Measurements from ENCODE around the gene MPPED2. TPM values are rescaled to one million over a fixed set of nuclear protein-coding genes. Genes with fewer than 3 reads are reported as not detected.

The MPPED2 gene
- total RNA-seq, 1 experiment from 2014 or later: 3.7 TPM

GRCh38 chr11:30504468-30504867 lies 81.7 kb downstream of the MPPED2 start:
- in situ Hi-C loops (cut with HindIII; ENCODE audit: low pct_unique_long_range_greater_than_20kb, low sequenced_read_pairs): no loop called here
- no peak for DNase-seq (ENCODE audit: low read depth, low spot score)

- in situ Hi-C loops (cut with HindIII; ENCODE audit: low pct_unique_long_range_greater_than_20kb, low sequenced_read_pairs): no loop called here
- no peak for DNase-seq (ENCODE audit: low read depth, low spot score)
Observed at GRCh38 chr11:30503156-30503555, 83.0 kb downstream of the MPPED2 start.

GRCh38 chr11:30502305-30502704 lies 83.8 kb downstream of the MPPED2 start:
- in situ Hi-C loops (cut with HindIII; ENCODE audit: low pct_unique_long_range_greater_than_20kb, low sequenced_read_pairs): no loop called here

GRCh38 chr11:30501744-30502143 lies 84.4 kb downstream of the MPPED2 start:
- in situ Hi-C loops (cut with HindIII; ENCODE audit: low pct_unique_long_range_greater_than_20kb, low sequenced_read_pairs): no loop called here
- no peak for DNase-seq (ENCODE audit: low read depth, low spot score)

More at GRCh38 chr11:30502305-30502704, 83.8 kb downstream of the MPPED2 start:
- no peak for DNase-seq (ENCODE audit: low read depth, low spot score)

GRCh38 chr11:30499940-30500339 lies 86.2 kb downstream of the MPPED2 start:
- in situ Hi-C loops (cut with HindIII; ENCODE audit: low pct_unique_long_range_greater_than_20kb, low sequenced_read_pairs): no loop called here
- DNase-seq (ENCODE audit: low read depth, low spot score): no peak

GRCh38 chr11:30497600-30497999 lies 88.6 kb downstream of the MPPED2 start:
- in situ Hi-C loops (cut with HindIII; ENCODE audit: low pct_unique_long_range_greater_than_20kb, low sequenced_read_pairs): no loop called here

GRCh38 chr11:30496935-30497334 lies 89.2 kb downstream of the MPPED2 start:
- DNase-seq (ENCODE audit: low read depth, low spot score): no peak
- in situ Hi-C loops (cut with HindIII; ENCODE audit: low pct_unique_long_range_greater_than_20kb, low sequenced_read_pairs): no loop called here

More at GRCh38 chr11:30497600-30497999, 88.6 kb downstream of the MPPED2 start:
- DNase-seq (ENCODE audit: low read depth, low spot score): no peak

- in situ Hi-C loops (cut with HindIII; ENCODE audit: low pct_unique_long_range_greater_than_20kb, low sequenced_read_pairs): no loop called here
- no peak for DNase-seq (ENCODE audit: low read depth, low spot score)
Observed at GRCh38 chr11:30495437-30495836, 90.7 kb downstream of the MPPED2 start.

- in situ Hi-C loops (cut with HindIII; ENCODE audit: low pct_unique_long_range_greater_than_20kb, low sequenced_read_pairs): no loop called here
- no peak for DNase-seq (ENCODE audit: low read depth, low spot score)
Observed at GRCh38 chr11:30489511-30489910, 96.6 kb downstream of the MPPED2 start.

- no peak for DNase-seq (ENCODE audit: low read depth, low spot score)
- in situ Hi-C loops (cut with HindIII; ENCODE audit: low pct_unique_long_range_greater_than_20kb, low sequenced_read_pairs): no loop called here
Observed at GRCh38 chr11:30489076-30489475, 97.1 kb downstream of the MPPED2 start.

GRCh38 chr11:30488304-30488998 lies 97.7 kb downstream of the MPPED2 start:
- peak; percentile 45 for DNase-seq (ENCODE audit: low read depth, low spot score)
- in situ Hi-C loops (cut with HindIII; ENCODE audit: low pct_unique_long_range_greater_than_20kb, low sequenced_read_pairs): no loop called here

- in situ Hi-C loops (cut with HindIII; ENCODE audit: low pct_unique_long_range_greater_than_20kb, low sequenced_read_pairs): no loop called here
- DNase-seq (ENCODE audit: low read depth, low spot score): no peak
Observed at GRCh38 chr11:30487200-30487898, 98.8 kb downstream of the MPPED2 start.

- no peak for DNase-seq (ENCODE audit: low read depth, low spot score)
- in situ Hi-C loops (cut with HindIII; ENCODE audit: low pct_unique_long_range_greater_than_20kb, low sequenced_read_pairs): no loop called here
Observed at GRCh38 chr11:30485756-30486155, 100.4 kb downstream of the MPPED2 start.

- no peak for DNase-seq (ENCODE audit: low read depth, low spot score)
- in situ Hi-C loops (cut with HindIII; ENCODE audit: low pct_unique_long_range_greater_than_20kb, low sequenced_read_pairs): no loop called here
Observed at GRCh38 chr11:30485222-30485621, 100.9 kb downstream of the MPPED2 start.

- peak; percentile 5 for DNase-seq (ENCODE audit: low read depth, low spot score)
- in situ Hi-C loops (cut with HindIII; ENCODE audit: low pct_unique_long_range_greater_than_20kb, low sequenced_read_pairs): no loop called here
Observed at GRCh38 chr11:30483056-30483455, 103.1 kb downstream of the MPPED2 start.

- in situ Hi-C loops (cut with HindIII; ENCODE audit: low pct_unique_long_range_greater_than_20kb, low sequenced_read_pairs): no loop called here
- DNase-seq (ENCODE audit: low read depth, low spot score): no peak
Observed at GRCh38 chr11:30481796-30482195, 104.4 kb downstream of the MPPED2 start.

GRCh38 chr11:30481330-30481729 lies 104.8 kb downstream of the MPPED2 start:
- in situ Hi-C loops (cut with HindIII; ENCODE audit: low pct_unique_long_range_greater_than_20kb, low sequenced_read_pairs): no loop called here
- DNase-seq (ENCODE audit: low read depth, low spot score): no peak

GRCh38 chr11:30479899-30480298 lies 106.3 kb downstream of the MPPED2 start:
- in situ Hi-C loops (cut with HindIII; ENCODE audit: low pct_unique_long_range_greater_than_20kb, low sequenced_read_pairs): no loop called here
- no peak for DNase-seq (ENCODE audit: low read depth, low spot score)

- in situ Hi-C loops (cut with HindIII; ENCODE audit: low pct_unique_long_range_greater_than_20kb, low sequenced_read_pairs): no loop called here
- no peak for DNase-seq (ENCODE audit: low read depth, low spot score)
Observed at GRCh38 chr11:30478923-30479322, 107.2 kb downstream of the MPPED2 start.
